GM18868 (cell line): ENCODE measurements around the gene CELA2A.

Experiments
- ATAC-seq: cut with Tn5 transposase; IDR thresholded peaks from one replicate; pipeline ENCODE4 v1.9.1; 2021; ENCODE audit warnings: mild to moderate bottlenecking, moderate library complexity; ENCODE audit not compliant: unreplicated experiment

The CELA2A gene

GRCh38 chr1:15456313-15456954, at the start of gene CELA2A:
TSS of gene CELA2A (plus strand) at chr1:15456732. CDS start at chr1:15456754, 22 bp downstream.
- ATAC-seq: no peak

- no peak for ATAC-seq
Measured at GRCh38 chr1:15407580-15407979, 49.0 kb upstream of the CELA2A start.

GRCh38 chr1:15408890-15409387, 47.6 kb upstream of the CELA2A start:
- no peak for ATAC-seq

GRCh38 chr1:15409388-15410222, 46.9 kb upstream of the CELA2A start, which contains the start of gene EFHD2:
TSS of gene EFHD2 (plus strand) at chr1:15409888. CDS start at chr1:15409972, 84 bp downstream.
- peak; percentile 72 for ATAC-seq

GRCh38 chr1:15410223-15410883, 46.2 kb upstream of the CELA2A start:
- ATAC-seq: no peak

GRCh38 chr1:15410884-15411245, 45.7 kb upstream of the CELA2A start:
- ATAC-seq: no peak

- peak; percentile 58 for ATAC-seq
Measured at GRCh38 chr1:15411593-15412137, 44.9 kb upstream of the CELA2A start.

GRCh38 chr1:15412175-15412800, 44.2 kb upstream of the CELA2A start:
- ATAC-seq: no peak

GRCh38 chr1:15412843-15413242, 43.7 kb upstream of the CELA2A start:
- ATAC-seq: no peak

GRCh38 chr1:15413563-15414444, 42.7 kb upstream of the CELA2A start:
- ATAC-seq: no peak

GRCh38 chr1:15414445-15414983, 42.0 kb upstream of the CELA2A start:
- no peak for ATAC-seq

- no peak for ATAC-seq
Measured at GRCh38 chr1:15417059-15417934, 39.2 kb upstream of the CELA2A start.

GRCh38 chr1:15418806-15419515, 37.6 kb upstream of the CELA2A start:
- no peak for ATAC-seq

GRCh38 chr1:15420853-15421465, 35.6 kb upstream of the CELA2A start:
- no peak for ATAC-seq

- ATAC-seq: no peak
Measured at GRCh38 chr1:15422871-15423270, 33.7 kb upstream of the CELA2A start.

GRCh38 chr1:15423355-15424077, 33.0 kb upstream of the CELA2A start:
- no peak for ATAC-seq

- ATAC-seq: no peak
Measured at GRCh38 chr1:15424146-15424667, 32.3 kb upstream of the CELA2A start.
